HS-5 (cell line): ENCODE data around the gene PRKD2.
"Not testable (repeated sequence)": the region's sequence is repeated elsewhere in the genome, so short reads cannot be mapped to it uniquely, and the experiment has no call there.

Source experiments
- DNase-seq: peaks from one replicate; pipeline ENCODE4 v3.0.0-alpha.2; 2012; ENCODE audit warnings: low read depth

PRKD2 gene

GRCh38 chr19:46631481-46631880 lies 85.4 kb downstream of the PRKD2 start:
- no peak for DNase-seq

GRCh38 chr19:46630586-46631205 lies 86.2 kb downstream of the PRKD2 start:
- DNase-seq = no peak

DNA sequence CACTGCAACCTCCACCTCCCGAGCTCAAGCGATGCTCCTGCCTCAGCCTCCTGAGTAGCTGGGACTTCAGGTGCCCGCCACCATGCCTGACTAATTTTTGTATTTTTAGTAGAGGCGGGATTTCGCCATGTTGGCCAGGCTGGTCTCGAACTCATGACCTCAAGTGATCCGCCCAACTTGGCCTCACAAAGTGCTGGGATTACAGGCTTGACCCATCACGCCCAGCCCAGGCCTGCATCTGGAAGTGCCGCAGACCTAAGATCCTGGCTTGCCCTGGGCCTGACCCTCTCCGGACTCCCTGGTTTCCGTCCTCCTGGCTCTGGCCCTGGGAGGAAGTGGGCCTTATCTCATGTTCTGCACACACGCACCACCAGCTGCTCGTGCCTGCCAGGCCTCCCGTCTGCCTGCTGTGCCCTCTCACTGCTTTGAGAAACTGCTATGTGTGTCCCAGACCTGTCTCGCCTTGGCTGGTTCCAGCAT lies 87.3 kb downstream of the PRKD2 start:
- no peak for DNase-seq

GRCh38 chr19:46628970-46629369 lies 87.9 kb downstream of the PRKD2 start:
- not testable (repeated sequence) for DNase-seq

GRCh38 chr19:46626446-46626845 lies 90.5 kb downstream of the PRKD2 start:
- no peak for DNase-seq

DNA sequence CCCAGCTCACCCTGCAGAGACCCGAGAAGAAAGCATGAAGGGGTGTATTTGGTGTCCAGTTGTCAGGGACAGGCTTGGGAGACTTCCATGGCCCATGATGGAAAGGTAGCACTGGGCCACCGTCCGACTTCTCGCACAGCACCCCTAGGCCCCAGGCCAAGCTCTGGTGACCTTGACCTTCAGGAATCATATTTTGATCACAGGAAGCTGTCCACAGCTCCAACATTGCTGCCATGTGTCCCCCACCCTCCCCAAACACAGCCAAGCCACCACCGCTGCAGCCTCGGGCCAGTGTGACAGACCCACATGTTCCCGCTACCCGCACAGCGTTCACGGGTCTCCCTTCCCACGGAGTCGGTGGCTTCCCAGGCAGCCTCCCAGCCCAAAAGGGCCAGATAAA lies 91.2 kb downstream of the PRKD2 start:
- no peak for DNase-seq

GRCh38 chr19:46624958-46625661 lies 91.8 kb downstream of the PRKD2 start, which contains the start of gene PTGIR:
Gene PTGIR, minus strand, starts transcription at chr19:46625089. Its CDS starts 864 bp downstream, at chr19:46624225.
- DNase-seq = peak; percentile 64
